ENCODE measurements around the gene NTRK2.

NTRK2 gene

DNA sequence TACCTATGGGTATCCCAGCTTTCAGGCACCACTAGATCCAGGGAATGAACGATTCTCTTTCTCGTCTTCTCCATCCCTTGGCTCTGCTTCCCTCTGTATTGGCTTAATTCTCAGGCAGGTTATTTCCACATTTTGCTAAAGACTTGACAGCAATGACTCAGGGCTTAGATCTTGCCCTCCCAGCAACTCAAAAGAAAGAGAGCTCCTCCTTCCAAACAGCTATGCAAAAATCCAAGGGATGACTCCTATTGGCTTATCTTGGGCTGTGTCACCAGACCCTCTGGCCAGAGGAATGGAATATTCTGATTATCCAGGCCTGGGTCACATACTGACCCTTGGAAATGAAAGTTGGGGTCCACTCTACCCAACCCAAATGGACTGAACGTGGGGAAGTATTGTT lies 270.2 kb downstream of the NTRK2 start:
- DNase-seq (ENCODE audit: low spot score): no peak

DNA sequence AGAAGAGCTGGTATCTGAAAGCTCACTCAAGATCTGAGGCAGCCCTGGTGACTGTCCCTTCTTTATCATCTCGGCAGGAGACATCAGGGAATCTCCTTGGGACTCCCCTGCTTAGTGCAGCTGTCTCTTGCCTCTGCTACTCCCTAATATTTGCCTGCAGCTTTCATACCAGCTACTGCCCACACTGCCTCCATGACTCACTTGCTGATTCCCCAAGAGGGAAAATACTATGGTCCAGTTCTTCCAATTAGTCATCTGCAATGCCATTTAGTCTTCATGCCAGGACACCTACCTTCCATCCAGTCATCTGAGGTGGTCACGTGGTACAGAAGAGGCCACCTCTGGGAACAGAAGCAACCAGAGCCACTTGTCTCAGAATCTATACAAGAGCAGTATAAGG lies 270.8 kb downstream of the NTRK2 start:
- DNase-seq (ENCODE audit: low spot score): no peak

DNA sequence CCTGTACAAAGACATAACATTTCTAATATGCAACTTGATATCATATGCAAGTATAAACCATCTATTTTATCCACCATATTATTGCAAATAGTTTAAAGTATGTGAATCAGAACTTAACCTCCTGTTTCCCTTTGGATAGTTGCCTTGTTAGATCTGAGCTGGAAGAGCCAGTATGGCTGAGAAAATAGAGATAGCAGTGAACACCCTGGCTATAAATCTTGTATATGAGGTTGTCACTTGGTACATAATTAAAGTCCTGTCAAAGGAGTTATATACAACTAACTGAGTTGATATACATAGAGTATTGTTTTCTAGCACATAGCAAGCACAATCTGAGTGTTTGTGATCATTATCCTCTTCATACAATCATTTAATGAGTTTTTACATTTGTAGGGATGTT lies 272.3 kb downstream of the NTRK2 start:
- DNase-seq (ENCODE audit: low spot score): no peak

DNA sequence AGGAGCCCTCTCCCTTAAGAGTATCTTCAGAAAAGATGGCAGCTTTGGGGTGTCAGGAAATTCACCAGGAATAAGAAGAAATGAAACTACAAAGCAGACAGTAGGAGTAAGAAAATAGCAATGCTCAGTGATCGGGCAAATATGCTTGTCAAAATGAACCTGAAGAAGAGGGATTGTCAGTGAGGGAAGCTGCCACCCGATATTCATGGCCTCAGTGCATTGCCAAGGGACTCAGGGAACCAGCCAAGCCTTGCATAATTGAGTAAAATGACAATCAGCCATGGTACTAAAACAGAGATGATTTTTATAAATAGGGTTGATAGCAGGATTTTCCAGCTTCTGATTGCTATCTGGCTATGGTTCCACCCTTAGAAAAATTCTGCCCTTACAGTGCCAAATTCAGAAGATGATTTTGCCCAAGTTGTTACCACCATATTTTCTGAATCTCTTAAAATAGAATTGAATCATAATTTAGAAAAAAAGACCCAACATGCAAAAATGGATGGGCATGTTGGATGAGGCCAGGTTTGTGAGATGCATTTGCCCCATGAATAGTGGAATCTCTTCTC lies 274.0 kb downstream of the NTRK2 start:
- DNase-seq (ENCODE audit: low spot score): no peak

DNA sequence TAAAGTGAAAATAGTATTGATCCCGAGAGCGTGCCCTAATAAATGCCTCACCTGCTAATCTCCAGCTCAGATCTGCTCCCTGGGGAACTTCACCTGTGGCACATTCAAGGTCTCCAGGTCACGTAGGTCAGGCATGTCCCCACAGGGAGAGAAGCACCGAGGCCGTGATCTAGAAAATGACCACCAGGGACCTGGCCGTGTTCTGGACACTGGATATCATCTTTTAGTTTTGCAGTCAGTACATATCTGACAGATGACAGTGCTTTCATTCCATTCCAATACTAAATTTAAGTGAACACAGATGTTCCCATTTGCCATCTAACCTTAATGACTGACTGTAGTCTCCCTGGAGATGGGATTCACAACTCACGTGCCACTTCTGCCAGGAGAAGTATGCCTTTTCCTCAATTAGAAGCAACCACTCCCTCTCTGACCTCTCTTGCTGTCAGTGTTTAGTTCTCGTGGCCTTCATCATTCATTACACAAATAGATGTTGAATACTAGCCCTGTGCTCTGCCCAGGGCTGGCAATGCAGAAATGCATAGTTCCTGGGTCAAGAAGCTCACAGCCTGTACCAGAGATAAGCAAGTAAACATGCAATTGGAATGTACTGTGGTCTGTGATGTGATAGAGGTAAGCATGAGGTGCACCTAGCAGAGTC lies 276.5 kb downstream of the NTRK2 start:
- no peak for DNase-seq (ENCODE audit: low spot score)

DNA sequence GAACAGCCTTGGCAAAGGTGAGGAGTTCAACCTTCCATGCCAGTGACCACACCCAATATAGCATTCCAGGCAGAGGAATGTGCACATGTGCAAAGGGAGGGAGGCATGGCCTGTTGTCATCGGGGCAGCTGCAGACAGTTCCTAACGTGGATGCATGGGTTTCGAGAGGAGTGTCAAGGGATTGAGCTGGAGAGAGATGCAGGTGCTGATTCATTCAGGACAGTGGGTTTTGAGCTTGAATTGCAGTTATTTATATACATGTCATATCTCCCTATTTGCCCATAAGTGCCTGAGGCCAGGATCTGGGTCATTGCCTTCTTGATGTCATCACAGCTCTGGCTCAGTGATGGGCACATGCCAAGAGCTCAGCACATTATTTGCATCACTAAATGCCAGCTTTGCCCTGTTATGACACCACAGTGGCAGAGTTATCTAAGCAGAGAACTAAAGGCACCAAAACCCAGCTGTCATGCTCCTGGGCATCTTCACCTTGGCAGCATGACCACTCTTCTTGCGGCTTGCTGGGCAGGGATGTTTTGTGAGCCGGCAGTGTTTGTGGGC lies 278.0 kb downstream of the NTRK2 start:
- no peak for DNase-seq (ENCODE audit: low spot score)

DNA sequence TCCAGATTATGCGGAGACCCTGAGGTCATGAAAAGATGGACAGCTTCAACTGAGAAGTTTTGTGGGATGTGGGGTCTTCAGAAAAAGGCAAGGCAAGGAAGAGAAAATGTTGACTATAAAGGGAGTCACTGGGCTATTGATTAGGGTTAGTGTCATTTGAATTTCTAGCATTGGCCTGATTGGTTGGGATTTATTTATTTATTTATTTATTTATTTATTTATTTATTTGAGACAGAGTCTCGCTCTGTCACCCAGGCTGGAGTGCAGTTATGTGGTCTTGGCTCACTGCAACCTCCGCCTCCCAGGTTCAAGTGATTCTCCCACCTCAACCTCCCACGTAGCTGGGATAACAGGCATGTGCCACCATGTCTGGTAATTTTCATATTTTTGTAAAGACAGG lies 279.7 kb downstream of the NTRK2 start:
- no peak for DNase-seq (ENCODE audit: low spot score)

DNA sequence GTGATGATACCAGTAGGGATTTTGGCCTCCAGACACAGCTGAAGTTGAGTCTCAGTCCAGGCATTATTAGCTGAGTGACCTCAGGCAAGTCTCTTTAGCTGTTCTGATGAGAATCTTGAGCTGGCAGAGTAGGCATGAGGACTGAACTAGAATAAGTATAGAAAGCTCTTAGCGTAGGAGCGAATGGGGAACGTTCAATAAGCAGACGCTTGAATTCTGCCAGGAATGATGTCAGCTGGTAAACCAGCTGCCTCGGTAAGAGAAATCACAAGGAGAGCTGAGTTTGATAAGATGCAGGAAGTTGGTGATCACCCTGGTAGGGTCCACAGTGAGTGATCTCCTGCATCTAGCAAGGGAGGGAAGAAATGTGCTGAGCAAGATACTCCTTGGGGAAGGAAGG lies 280.4 kb downstream of the NTRK2 start:
- no peak for DNase-seq (ENCODE audit: low spot score)

DNA sequence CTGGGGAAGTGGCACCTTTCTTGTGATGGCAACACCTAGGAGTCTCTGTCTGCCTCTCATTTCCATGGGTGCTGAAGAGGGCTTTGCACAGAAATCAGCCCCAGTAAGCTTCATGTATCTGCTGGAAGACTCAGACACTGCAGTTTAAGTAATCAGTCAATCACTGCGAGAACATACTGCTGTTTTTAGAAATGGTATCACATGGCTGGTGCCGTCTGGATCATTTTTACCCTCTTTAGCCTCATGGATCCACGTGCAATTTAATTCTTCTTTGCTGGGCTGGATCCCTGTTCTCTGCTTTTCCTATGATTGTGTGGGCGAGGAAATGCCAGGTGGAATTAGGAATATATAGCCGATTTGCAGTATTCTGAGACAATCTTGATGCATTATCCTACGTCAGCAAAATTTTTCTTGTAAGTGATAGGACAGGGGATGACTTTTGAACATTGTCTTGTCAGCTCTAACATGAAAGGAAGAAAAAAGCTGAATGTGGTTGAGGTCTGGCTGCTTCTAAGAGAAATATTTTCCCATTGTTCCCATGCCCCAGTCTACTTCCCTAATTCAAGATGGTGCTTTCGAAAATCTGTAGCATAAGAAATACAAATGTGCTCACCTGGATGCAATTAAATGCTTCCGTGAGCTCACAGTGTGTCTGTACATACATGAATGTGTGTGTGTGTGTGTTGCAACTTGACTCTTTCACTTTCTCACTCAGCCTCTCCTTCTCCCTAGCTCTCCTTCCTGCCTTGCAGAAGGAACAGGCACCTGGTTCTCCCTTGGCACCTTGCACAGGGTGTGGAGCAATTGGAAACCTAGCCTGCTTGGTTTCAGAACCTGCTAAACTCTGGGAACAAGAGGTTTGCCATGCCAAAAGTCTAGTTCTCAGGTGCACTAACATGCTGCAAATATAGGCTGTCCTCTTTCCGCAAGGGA lies 281.6 kb downstream of the NTRK2 start:
- DNase-seq (ENCODE audit: low spot score): no peak

DNA sequence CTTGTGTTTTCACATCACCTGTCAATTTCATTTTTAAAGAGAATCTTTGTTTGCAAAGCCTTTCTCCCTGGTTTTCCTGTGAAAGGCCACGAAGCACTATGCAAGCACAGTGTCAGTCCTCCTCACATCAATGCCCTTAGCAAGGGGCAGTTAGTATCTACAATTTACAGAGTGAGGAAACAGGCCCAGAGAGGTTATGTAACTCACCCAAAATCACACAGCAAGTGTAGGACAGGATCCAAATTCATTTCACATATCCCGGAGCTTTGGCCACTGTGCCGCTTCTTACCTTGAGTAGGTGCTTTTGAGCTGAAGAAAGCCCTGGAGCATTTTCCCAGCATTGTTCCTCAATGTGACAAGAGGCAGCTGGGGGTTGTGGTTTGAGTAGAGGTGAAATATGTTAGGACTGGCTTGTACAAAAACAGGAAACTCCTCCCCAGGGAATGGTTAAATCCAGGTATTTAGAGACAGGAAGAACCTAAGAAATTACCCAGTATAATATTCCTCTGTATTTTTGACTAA lies 283.8 kb downstream of the NTRK2 start:
- no peak for DNase-seq (ENCODE audit: low spot score)

DNA sequence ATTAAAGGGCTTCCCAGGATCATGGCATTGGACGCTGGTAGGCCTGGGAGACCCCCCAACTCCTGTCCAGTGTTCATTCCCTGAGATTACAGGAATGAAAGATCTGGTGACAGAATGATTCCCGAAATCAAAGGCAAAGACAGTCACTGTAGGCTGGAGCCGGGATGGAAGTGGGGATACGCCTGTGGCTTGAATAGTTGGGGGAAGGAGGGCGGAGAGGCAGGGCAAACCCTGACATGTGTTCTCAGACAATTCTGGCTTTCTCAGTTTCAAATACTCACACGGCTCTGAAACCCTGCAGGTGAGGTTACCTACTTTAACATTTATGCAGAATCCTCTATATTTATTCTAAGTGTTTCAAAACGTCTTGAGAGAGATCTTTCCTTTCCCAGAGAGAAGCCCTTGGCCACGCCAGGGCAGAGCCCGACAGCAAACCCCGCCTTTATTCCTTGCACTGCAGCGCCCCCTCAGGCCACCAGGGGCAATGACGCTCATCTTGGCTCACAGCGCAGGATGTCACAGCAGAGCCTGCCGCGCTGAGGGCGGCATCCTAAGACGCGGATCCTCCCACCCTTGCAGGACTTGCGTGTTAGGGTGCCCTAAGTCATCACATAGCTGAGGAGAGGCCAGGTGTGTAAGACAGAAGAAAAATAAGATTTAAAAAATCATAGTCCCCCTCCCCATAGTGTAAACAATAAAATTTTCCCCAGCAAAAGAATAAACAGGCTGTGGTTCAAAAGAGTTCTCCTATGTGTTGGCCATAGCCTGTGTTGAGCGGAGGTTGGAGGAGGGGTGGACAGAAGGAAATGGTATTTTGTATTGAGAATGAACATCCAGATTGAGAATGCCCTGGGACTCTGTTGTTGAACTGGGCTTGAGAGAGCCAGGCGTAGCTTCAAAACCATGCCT lies 284.5 kb downstream of the NTRK2 start:
- peak; percentile 89 for DNase-seq (ENCODE audit: low spot score)

DNA sequence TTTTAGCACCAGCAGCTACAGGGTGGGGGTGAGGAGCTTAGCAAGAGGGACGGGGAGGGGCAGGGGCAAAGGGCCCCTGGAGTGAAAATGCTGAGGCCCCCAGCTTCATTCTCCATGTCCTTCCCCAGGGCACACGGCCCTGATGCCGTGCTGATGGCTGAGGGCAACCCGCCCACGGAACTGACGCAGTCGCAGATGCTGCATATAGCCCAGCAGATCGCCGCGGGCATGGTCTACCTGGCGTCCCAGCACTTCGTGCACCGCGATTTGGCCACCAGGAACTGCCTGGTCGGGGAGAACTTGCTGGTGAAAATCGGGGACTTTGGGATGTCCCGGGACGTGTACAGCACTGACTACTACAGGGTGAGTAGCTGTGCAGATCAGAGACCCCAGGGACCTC lies 285.6 kb downstream of the NTRK2 start:
- no peak for DNase-seq (ENCODE audit: low spot score)

DNA sequence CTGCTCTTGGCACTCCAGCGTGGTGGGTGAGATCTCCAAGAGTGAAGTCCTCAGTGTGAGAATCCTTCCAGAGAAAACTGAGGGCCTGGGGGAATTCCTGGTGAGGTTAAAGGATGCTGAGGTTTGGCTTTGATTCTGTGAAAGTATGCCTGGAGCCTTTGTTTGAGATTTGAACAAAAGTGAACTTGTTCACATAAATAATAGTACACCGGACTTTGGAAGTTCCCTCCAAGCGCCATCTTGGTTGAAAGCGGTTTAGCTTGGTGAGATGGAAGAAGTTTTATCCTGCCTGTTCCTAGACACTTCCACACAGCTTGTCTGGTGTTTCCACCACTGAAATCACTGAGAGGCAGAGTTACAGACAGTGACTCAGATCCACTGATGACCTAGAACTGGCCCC lies 286.4 kb downstream of the NTRK2 start:
- no peak for DNase-seq (ENCODE audit: low spot score)

DNA sequence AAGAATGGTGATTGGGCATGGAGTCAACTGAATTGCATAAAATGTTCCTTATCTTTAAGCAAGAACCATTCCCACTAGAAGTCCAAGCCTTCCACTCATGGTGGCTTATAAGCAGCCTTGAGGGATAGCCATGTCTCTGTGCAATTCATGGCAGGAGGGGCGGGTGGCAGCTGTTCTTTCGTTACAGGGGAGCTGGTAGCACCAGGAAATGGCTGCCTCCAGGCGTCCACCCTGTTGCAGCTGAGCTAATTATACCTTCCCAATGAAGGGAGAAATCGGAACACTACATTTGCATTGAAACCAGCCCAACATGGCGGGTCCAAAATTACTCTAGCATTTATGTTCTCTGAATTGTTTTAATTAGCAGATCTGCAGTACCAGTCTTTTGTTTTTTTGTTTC lies 289.8 kb downstream of the NTRK2 start:
- DNase-seq (ENCODE audit: low spot score): no peak

DNA sequence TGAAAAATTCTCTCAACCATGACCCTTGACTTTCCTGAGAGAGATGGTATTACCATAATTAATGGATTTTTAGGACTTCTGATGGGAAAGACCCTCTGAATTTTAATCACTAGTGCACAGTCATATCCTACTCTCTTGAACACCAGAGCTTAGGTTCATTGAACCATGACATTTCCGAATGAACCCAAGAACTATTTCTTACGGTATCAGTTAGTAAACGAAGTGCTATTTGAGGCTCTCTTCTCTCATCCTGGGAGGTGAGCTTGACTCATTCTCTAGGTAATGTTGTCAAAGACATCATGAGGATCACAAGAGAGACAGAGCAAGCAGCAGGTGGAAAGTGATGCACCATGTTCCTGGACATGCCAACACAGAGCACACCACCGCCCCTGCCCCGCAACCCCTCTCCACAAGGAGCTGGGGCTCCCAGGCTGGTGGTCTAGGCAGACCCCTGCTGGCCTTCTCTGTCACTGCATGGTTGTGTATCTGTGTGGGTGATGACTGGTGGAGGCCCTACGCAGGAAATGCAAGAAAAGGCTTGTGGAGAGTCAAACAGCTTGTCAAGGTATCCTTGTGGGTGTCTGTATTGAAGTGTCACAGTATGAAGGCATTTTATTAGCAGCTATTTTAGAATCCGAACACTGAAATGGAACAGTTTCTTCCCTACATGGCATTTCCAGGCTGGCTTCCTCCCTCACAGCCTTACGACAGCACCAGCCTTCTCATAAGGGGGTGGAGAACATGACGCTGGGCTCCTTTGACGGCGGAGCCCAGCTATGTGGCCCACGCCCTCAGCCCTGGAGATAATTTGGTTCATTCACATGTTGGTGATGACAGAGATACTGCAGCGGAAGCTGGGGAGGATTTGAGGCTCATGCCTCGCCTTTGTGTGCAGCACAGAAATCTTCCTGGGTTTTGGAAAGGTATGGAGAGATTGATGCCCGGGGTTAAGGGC lies 297.6 kb downstream of the NTRK2 start:
- DNase-seq (ENCODE audit: low spot score): peak; percentile 66

DNA sequence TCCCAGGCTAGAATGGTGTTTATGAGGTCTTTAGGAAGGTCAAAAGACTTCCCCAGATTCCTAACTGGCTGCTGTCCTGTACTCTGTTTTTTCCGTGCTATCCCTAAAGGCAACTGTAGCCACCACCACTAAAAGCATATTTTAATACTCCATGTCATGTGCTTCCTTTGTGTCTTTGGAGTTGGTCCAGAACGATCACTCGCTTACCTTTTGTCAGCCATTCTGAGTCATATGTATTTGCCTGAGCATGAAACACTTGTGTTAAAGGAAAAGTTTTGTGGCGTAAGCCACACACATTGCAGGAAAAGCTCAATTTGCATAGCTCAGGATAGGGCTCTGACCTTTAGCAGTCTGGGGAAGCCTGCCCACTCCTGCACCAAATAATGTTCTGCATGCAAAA lies 299.6 kb downstream of the NTRK2 start:
- DNase-seq (ENCODE audit: low spot score): no peak

DNA sequence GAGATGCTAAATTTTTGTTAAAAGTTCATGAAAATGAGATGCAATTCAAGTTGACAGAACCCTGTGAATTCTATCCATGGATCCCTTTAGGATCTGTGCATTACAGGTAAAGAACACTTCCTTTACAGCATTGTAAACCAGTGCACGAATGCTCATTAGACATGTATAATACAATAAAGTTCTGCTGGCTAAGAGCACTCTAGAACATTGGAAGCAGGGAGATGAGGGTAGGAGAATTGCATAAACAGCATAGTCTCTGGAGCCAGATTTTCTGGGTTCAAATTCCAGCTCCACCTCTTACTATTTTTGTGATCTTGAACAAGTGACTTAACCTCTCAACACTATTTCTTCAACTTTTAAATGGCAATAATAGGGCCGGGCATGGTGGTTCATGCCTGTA lies 300.2 kb downstream of the NTRK2 start:
- DNase-seq (ENCODE audit: low spot score): no peak

DNA sequence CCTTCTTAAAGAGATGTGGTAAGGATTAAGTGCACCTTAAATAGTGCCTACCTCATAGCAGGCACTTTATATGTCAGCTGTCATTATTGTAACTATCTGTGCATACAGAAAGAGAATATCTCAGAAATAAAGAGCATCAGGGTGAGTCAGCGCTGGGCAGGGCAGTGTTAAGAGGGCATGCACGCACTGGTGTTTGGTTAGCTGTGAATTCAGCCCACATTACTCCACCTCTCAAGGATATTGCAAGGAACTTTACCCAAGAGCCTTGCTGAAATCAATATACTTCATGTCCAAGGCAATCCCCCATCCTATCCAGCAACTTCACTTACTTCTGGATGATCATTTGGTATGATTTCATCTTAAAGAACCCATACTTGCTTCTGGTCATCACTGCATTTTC lies 300.9 kb downstream of the NTRK2 start:
- no peak for DNase-seq (ENCODE audit: low spot score)

DNA sequence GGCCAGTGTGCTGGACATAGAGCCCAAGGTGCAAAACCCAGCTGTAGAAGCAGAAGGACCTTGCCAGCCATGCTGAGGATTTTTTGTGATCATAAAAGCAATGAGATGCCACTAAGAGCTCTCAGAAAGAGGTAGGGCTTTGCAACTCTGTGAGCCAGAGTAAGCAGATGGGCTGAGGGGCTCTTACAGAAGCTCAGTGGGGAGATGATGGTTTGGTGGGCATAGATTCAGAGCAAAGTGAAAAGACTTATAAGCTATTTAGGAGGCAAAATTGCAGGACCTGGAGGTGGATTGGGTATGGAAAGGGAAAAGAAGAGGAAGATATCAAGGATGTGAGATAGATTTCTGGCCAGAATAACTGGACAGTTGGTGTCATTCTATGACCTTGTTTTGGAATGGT lies 302.0 kb downstream of the NTRK2 start:
- no peak for DNase-seq (ENCODE audit: low spot score)

DNA sequence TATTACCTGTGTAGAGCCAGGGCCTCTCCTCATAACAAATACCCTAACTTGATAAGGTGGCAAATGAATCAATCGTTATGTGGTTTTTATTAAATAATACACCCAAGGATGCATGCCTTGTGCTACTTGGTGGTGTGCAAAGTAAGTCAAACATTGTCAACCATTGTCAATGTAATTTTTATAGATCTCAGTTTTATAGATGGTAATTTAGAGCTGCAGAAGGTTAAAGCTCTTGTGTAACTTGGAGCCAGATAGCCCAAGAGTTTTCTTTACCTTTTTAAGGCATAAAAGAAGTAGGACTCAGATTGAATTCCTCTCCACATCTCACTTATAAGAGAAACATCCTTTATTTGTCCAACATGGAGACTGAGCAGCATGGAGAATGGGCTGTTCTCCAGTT lies 304.7 kb downstream of the NTRK2 start:
- no peak for DNase-seq (ENCODE audit: low spot score)
